DMS53 treated with DMSO at 0.1 percent for 48 hours (cell line): ENCODE measurements around the gene CCDC167.
"Not testable (repeated sequence)": the region's sequence is repeated elsewhere in the genome, so short reads cannot be mapped to it uniquely, and the experiment has no call there.

Experiments used
- DNase-seq: peaks from one replicate; lab custom pipeline; 2025; ENCODE audit not compliant: unreplicated experiment; lab: John Stamatoyannopoulos, UW

CCDC167 gene

DNA sequence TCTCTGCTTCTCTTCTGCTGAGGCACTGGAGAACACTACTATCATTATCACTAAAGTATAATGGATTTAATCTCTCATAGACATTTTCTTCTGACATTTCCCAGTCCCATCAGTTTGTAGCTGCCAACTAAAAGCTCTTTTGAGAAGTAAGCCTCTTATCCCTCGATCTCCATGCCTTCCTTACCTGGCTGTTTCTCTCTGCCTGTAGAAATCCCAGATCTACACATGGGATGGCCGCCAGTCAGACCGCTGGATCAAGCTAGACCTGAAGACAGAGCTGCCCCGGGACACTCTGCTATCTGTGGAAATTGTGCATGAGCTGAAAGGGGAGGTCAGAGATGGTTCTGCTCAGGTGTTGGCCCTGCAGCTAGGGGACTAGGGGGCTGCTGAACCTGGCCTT lies 25.4 kb downstream of the CCDC167 start:
- no peak for DNase-seq

DNA sequence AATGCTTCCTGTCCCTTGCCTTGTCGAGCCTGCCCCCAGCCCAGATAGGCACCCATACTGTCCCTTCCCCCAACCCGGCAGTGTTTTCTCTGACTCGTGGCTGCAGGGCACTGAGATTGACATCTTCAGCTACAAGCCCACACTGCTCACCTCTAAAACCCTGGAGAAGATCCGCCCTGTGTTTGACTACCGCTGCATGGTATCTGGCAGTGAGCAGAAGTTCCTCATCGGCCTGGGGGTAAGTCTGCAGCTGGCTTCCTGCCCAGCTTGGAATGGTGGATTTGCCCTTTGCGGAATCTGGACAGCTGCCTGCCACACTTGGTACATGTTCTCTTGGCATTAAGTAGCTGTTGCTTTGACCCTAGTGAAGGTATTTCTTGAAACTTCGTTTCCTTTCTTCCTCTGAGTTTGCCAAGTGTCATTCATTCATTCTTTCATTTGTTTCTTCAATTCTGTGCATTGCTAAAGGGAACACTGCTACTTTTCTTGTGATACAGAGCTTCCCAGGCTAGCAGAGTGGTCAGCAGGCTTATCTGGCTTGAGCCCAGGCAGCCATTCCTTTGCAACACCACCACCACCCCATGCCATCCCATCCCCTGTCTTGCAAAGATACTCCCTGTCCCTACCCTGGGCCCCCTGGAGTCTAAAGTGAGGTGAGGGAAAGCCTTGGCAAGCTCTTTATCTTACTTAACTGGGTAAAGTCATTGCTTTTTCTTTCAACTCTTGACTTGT lies 26.2 kb downstream of the CCDC167 start:
- no peak for DNase-seq

DNA sequence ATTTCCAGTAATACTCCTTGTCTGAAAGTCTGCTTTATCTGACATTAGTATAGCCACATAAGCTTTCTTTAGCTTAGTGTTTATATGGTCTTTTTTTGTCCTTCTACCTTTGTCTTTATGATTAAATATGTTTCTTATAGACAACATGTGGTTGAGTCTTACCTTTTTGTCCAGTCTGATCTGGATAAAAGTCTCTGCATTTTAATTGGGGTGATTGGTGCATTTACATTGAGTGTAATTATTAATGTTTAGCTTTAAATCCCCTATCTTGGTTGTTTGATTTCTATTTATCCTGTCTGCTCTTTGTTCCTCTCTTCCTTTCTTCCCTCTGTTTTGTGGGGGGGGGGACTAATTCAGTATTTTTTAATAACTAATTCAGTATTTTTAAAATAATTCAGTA lies 32.0 kb downstream of the CCDC167 start:
- DNase-seq, result no peak

DNA sequence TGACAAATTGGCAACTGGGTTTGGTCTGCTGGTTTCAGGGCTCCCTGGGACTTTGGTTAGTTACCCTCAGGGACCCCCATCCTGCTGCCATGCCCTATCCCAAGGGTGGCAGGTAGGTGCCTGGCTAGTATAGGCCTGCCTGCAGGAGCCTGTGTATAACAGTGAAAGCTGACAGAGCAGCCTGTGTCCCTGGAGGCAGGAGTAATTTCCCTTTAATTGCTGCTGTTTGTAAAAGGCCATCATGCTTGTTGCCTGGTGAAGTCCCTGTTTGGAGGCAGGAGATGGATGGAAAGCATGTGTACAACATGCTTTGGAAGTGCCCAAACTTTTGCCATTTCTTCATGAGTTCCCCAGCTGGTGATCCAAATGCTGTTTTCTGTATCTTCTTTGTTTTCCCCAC lies 36.6 kb downstream of the CCDC167 start:
- DNase-seq, result no peak

DNA sequence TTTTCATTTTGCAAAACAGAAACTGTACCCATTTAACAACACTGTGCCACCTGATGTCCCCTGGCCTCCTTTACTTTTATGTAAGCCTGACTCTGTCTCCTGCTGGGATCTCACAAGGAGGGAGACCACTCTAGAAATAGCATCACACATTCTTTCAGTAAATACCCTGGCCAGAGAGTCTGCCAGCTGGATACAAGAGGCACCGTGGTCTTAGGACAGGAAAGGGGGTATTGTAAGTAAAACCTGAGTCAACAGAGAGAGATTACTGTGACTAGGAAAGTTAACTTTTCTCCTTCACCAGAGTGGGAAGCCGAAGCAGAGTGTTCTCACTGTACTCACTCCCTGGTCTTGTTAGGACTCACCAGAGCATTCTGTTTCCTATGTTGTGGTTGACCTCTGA lies 38.9 kb downstream of the CCDC167 start:
- DNase-seq, result no peak

DNA sequence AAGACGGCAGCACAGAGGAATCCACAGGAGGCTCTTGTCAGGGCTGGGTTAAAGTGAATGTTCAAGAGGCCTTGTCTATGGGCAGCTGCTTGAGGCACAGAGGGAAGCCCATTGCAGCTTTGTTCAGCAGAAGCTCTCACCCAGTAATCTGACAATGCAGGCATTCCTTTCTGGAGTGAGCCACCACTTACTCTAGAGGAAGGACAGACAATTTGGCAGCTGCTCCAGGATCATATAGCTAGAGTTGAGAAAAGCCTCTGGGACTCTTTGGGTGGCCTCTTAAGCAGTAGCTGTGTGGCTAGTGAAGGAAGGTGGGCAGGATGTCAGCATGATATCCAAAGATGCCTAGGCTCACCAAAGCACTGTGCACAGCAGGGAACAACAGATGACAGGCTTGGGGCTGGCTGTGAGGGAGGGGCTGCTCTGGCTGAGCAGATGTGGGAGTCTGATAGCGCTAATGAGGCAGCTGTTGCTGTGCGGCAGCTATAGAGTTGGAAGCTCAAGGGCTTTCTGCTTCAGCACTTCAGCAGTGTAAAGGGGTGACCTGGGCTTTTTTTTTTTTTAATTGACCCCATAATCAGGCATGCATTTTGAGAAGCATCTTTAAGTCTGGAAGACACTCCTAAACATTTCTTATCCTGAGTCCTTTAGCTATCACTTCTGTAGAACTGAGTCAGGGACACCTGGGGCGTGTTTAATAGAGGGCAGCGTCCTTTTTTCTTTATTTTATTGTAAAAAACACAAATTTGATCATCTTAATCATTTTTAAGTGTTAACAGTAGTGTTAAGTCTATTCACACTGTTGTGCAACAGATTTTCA lies 39.5 kb downstream of the CCDC167 start:
- no peak for DNase-seq

DNA sequence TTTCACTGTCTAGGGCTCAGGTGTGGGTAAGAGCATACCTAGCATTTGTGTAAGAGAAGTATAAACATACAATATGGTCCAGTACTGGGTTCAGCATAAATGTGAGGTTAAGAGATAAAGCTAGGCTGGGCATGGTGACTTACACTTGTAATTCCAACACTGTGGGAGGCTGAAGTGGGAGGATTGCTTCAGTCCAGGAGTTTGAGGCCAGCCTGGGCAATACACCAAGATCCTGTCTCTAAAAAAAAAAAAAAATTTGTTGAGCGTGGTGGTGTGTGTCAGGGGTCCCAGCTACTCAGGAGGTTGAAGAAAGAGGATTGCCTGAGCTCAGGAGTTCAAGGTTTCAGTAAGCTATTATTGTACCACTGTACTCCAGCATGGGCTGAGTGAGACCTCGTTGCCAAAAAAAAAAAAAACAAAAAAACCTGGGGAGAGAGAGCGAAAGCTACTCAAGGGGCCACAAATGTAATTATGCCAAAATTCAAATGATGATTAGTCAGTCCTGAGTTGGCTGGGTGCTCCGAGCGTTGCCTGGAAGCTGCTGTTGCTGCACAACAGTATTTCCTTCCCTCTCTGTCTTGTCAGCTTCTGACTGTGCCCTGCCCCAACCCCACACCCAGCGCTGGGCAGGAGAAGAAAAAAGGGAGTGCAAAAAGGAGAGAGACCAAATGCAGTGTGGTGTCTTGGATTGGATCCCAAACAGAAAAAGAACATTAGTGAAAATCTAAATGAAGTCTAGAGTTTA lies 42.7 kb downstream of the CCDC167 start:
- DNase-seq, result no peak

DNA sequence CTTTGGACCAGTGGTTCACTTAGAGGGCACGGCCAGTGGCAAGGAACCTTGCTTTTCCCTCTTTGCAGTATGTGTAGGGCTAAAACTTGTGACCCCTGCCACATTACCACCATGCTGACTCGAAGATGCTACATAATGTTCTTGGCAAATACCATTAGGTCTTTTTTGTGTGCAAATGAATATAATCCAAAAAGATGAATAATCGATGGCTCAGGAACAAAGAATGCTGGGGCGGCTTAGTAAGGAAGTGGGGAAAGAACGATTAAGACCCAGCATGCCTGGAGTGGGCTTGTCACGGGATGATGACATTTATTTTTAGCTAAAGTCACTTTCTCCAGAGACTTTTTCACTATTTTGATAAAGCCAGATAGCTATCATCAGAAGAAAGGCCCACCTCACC lies 43.6 kb downstream of the CCDC167 start:
- no peak for DNase-seq

DNA sequence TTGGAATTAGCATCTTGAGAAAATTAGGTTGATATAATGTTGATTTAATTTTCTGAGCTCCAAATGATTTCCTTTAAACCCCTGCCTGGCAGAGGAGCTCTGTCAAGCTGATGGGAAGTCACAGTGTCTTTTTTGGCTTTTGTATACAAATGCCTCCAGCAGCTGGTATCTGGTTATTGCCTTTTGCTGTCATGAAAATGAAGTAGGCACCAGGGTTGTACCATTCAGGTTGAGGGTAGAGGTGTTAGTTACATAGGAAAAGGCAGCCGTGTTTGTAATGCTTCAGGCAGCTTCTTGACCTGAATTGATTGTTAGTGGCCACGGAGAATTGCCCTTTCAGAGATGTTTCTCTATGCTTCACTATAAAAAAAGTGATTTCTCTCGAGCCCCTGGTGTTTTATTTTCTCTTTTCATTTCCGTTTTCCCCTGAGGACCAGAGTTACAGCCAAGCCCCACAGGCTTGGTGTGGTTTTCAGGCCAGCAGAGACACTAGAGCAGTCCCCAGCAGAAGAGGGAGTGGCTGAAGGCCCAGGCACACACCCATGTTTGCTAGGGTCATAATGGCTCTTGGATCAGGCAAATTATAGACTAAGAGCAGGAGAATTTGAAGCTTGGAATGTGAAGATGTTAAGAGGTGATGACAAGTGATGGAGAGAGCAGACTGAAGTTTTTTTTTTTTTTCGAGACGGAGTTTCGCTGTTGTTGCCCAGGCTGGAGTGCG lies 45.1 kb downstream of the CCDC167 start:
- DNase-seq, result no peak

DNA sequence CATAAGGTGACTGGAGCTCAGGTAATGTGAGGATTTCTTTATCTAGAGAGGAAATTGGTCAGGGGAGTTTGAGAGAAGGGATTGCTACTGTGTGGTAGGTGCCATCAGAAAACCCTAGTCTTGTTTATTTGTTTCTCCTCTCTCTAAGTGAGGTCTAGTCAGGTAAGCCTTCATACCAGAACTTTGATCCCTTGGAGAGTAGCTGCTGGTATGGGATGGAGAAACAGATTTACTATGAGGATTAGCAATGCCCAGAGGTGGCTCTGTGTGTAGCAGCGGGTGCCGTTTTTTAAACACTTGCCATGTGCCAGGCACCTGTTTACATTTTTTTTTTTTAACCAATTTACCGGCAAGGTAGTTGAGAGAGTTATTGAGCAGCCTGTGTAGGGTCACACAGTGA lies 47.2 kb downstream of the CCDC167 start:
- no peak for DNase-seq

DNA sequence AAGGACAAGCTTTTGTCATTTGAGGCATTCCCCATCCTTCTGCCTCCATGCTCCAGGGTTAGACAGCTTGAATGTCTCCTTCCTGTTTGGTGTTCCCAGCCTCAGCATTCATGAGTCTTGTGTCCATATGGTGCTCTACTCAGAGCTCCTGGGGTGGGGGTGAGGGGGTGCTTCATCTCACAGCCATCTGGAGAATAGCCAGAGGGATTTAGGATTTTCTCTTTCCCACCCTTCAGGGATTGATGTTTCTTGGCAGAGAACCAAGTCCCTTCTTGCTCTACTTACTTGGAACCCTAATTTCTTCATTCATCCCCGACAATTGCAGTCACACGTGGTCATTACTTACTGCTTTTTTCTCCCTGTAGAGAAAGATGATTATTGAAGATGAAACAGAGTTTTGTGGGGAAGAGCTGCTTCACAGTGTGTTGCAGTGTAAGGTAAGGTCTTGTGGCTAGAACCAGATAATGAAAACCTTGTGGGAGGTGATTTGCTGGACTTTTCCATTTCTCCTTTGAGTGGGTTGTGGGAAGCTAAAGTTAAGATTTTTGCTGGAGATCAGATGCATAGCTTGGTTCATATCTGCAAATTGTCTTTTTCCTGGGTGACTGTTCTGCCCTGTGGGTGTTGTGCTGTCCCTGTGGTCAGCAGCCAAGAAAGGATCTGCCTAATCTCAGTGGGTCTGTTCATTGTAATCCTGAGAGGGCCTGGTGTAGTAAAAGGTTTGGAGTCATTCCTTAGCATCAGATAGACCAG lies 48.1 kb downstream of the CCDC167 start:
- DNase-seq, result no peak

DNA sequence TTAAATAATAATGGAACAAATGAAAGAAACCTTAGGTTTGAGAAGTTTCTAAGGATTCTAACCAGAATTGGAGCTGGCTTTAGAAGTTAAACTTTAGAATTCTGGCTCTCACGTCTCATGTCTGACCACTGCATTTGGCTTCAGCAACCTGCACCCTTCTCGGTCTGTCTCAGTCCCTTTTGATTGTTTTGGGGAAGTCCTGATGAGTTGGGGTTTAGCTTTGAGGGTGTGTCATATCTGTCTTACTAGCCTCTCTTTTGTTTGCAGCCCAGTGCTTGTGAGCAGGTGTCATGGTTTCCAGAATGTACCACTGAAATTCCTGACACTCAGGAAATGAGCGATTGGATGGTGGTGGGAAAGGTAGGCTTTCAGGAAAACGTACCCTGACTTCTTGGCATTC lies 49.7 kb downstream of the CCDC167 start:
- DNase-seq, result no peak

DNA sequence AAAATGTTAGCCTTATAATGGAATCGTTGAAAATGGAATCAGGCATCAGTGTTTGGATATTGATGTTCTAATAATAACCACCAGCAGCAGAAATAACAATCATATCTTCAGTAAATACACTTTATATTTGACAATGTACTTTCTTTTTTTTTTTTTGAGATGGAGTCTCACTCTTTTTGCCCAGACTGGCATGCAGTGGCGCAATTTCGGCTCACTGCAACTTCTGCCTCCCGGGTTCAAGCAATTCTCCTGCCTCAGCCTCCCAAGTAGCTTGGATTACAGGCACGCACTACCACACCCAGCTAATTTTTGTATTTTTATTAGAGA lies 56.5 kb downstream of the CCDC167 start:
- not testable (repeated sequence) for DNase-seq

DNA sequence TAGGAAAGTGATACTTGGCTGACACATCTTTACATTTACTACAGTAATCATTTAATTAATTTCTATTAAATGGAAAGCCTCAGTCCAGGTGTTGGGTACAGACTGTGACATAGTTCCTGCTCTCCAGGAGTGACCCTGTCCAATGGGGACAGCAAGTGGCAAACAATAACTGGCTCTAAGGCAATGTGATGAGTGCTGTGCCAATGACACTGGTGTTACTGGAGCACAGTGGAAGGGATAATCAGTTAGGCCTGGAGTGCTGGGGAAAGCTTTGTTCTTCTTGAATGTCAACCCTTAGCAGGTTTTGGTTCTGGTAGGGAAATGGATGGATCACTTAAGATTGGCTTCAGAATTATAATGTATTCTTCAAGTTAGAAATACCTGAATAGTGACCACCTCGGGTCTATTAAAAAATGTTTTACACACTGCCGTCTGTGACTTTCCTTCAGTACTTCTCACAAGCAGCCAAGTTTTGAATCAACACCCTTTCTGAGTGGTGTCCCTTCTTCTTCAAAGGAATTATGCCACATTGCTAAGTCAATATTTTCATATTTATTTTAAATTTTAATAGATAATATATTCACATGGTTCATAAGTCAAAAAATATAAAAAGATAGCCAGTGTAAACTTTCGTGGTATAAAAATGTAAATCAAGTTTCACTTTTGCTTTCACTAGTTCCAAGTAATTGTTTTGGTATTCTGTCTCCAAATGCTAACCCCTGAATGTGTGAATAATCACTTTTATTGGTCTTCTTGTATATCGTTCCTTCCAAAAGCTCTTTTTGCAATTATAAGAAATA lies 57.1 kb downstream of the CCDC167 start:
- no peak for DNase-seq

DNA sequence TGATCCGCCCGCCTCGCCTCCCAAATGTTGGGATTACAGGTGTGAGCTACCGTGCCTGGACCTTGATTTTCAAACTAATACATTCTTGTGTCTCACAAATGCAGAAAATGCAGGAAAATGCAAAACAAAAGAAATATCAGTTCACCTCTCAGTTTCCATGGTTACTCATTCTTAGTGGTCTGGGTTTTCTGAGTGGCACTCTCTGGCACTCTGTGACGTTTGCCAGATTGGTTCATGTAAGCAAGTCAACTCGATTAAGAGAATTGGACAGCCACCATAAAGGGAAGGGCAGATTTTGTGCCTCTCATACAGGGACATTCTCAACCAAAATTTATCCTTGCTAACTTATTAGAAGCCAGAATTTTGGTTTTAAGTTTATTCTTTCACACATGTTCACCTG lies 58.0 kb downstream of the CCDC167 start:
- DNase-seq, result no peak

DNA sequence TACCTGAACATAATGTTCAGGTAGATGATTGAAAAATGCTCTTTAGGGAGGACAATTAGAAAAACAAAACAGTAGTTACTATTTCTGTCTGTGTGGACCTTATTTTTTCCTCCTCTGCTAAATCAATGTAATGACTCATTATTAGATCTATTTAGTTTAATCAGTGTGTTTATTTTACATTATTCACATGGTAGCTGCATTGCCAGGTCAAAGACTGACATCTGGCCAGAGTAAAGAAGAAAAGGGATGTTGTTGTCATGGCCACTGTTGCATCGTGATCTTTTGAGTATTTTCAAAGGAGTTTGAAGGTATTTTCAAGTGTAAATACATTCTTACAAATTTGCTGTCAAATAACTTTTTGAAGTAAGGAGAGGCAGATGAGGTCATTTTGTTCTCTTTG lies 60.8 kb downstream of the CCDC167 start:
- DNase-seq, result no peak

DNA sequence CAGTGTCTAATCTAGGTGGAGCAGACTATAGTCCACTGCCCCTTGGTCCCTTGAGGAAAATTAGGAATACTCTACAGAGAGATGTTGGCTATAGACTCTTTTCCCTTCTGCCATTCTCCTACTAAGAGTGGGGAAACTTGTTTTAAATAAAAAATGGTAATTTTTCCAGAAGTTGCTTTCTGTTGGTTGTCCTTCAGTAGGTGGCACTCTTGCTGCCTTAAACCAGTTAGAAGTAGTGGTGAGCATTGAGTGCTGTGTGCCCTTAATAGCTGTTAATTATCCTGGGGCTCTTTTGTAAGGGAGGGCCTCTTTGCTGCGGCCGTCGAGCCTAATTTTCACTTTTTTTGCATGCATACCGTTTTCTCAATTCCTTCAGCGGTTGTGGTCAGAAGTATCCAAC lies 63.9 kb downstream of the CCDC167 start:
- no peak for DNase-seq

DNA sequence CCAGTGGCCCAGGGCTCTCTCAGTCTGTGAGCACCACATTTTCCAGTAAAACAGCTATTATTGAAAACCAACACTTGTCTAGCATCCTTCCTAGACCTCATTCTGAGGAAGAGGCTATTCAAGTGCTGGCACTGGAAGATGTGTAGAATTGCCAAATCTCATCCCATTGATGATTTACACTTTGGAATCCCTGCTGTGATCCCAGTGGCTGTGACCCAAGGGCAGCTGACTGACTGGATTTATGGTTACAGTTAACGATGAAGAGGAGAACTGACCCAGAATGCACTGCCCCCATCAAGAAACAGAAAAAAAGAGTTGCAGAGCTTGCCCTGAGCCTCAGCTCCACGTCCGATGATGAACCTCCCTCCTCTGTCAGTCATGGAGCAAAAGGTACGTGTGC lies 64.3 kb downstream of the CCDC167 start:
- DNase-seq, result no peak

DNA sequence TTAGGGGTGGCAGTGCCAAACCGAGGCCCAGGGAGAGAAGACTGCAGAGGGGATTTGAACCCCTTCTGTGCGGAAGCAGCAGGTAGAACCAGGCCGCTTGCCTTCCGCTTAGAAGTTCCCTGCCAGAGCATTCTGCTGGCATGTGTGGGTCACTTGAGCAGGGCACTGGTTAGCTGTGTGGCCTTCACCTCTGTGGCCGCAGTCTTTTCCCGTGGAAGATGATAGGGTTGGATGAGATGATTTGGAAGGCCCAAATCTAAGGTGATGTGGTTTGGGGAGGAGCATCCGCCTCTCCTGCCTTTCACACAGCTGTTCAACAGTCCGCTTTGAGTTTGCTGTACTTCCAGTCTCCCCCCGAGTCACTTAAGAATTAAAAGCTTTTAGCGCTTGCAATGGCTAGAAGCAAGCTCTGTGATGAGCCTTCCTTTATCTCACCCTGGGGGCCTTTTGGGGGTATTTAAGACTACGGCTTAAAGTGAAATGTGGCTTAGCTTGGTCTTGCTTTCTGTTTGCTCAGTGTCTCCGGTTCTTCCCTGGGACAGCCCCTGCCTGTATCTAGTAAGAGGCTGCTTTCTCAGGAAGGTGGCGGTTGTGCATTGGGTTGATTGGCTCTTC lies 65.9 kb downstream of the CCDC167 start:
- DNase-seq, result no peak
